Measurements from ENCODE around the gene TOPAZ1.

DNA sequence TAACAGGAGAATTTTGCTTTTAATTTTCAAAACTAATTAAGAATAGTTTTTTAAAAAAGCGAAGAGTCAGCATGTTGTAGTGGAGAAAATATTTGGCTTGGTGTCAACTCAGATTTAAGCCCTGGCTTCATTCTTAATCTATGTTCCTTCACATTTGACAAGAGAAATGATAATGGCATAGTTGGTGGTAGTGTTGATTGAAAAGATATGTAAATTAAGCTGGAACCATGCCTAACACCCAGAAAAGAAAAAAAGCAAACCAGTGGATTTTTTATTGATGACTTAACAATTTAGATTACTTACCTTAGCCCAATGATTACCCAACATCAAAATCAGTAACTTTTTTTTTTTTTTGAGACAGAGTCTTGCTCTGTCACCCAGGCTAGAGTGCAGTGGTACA, 124.3 kb downstream of the TOPAZ1 start:
- TF ChIP-seq, protein P1, sequence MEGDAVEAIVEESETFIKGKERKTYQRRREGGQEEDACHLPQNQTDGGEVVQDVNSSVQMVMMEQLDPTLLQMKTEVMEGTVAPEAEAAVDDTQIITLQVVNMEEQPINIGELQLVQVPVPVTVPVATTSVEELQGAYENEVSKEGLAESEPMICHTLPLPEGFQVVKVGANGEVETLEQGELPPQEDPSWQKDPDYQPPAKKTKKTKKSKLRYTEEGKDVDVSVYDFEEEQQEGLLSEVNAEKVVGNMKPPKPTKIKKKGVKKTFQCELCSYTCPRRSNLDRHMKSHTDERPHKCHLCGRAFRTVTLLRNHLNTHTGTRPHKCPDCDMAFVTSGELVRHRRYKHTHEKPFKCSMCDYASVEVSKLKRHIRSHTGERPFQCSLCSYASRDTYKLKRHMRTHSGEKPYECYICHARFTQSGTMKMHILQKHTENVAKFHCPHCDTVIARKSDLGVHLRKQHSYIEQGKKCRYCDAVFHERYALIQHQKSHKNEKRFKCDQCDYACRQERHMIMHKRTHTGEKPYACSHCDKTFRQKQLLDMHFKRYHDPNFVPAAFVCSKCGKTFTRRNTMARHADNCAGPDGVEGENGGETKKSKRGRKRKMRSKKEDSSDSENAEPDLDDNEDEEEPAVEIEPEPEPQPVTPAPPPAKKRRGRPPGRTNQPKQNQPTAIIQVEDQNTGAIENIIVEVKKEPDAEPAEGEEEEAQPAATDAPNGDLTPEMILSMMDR (IDR thresholded peaks at IDR 0.05), result no peak
- TF ChIP-seq, protein P2, sequence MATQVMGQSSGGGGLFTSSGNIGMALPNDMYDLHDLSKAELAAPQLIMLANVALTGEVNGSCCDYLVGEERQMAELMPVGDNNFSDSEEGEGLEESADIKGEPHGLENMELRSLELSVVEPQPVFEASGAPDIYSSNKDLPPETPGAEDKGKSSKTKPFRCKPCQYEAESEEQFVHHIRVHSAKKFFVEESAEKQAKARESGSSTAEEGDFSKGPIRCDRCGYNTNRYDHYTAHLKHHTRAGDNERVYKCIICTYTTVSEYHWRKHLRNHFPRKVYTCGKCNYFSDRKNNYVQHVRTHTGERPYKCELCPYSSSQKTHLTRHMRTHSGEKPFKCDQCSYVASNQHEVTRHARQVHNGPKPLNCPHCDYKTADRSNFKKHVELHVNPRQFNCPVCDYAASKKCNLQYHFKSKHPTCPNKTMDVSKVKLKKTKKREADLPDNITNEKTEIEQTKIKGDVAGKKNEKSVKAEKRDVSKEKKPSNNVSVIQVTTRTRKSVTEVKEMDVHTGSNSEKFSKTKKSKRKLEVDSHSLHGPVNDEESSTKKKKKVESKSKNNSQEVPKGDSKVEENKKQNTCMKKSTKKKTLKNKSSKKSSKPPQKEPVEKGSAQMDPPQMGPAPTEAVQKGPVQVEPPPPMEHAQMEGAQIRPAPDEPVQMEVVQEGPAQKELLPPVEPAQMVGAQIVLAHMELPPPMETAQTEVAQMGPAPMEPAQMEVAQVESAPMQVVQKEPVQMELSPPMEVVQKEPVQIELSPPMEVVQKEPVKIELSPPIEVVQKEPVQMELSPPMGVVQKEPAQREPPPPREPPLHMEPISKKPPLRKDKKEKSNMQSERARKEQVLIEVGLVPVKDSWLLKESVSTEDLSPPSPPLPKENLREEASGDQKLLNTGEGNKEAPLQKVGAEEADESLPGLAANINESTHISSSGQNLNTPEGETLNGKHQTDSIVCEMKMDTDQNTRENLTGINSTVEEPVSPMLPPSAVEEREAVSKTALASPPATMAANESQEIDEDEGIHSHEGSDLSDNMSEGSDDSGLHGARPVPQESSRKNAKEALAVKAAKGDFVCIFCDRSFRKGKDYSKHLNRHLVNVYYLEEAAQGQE (IDR thresholded peaks at IDR 0.05; ENCODE audit: insufficient read depth in 1 of 2, low read depth in 2 of 2, low read length in 1 of 2), result no peak
- no peak for TF ChIP-seq POLR2AphosphoS5 (IDR thresholded peaks at IDR 0.05; ENCODE audit: low read depth, low read length)
- TF ChIP-seq TCF7L2 (IDR thresholded peaks at IDR 0.05; ENCODE audit: low read depth, low read length), result no peak
- no peak for TF ChIP-seq SIN3A (IDR thresholded peaks at IDR 0.05; ENCODE audit: borderline replicate concordance, insufficient read depth, low read depth, low read length)
